Measurements from ENCODE around the gene ZFHX3.

Gene ZFHX3

GRCh38 chr16:72840631-72841381 is 207.1 kb downstream of the ZFHX3 start:
- no peak for DNase-seq

DNA sequence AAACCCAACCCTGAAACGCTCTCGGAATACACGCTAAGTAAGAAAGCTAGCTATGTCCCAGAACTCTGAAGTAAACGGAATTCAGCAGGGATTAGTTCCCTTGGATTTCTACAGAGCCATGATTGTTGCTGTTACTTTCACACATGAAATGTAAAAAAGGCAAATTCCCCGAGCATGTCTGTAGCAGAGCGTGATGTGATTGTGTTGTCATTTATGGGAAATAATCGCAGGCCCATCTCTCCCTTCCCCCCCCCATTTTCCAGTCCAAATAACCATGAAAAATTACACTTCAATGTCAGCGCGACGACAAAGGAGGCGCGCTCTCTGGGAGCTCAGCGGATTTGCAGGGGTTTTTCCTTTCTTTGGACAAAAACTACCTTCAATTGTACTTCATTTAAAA is 209.0 kb downstream of the ZFHX3 start:
- no peak for DNase-seq

- no peak for DNase-seq
Observed at GRCh38 chr16:72838586-72838910, 209.4 kb downstream of the ZFHX3 start.

- DNase-seq, result no peak
Observed at GRCh38 chr16:72837846-72838585, 209.9 kb downstream of the ZFHX3 start.

DNA sequence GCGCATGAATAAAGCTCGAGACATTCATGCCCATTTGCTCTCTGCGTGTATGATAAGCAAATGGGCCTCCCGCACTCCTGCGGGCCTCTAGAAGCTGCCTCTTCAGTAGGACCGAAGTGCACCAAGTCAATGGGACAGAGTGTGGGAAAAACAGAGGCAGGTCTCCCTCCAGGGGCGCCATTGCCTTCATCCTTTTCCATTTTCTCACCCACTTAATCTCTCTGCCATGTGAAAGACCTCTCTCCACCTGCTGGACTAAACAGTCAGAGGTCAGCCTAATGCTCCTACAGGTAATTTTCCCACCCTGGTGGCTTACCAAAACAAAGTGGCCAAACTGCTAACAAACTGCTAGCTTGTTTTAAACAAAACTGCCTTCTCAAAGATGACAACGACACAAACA is 210.9 kb downstream of the ZFHX3 start:
- DNase-seq, result no peak

DNA sequence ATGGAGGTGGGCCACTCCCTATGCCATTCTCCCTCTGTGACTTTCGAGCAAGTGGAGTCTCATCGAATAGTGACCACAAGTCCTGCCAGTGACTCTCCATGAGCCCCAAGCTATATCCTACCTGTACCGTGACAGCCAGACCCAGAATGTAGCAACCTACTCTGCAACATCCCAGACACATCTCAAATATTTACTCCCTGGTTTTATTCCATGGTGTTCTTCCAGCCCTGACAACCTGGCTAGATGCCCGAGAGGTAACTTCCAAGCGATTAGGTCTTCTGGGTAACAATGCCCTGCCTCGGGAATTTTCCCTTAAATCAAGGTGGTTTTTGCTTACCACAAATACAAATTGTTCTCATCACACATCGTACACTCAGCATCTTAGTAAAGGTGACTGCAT is 211.7 kb downstream of the ZFHX3 start:
- no peak for DNase-seq

GRCh38 chr16:72835086-72835485 is 212.8 kb downstream of the ZFHX3 start:
- DNase-seq, result no peak

DNA sequence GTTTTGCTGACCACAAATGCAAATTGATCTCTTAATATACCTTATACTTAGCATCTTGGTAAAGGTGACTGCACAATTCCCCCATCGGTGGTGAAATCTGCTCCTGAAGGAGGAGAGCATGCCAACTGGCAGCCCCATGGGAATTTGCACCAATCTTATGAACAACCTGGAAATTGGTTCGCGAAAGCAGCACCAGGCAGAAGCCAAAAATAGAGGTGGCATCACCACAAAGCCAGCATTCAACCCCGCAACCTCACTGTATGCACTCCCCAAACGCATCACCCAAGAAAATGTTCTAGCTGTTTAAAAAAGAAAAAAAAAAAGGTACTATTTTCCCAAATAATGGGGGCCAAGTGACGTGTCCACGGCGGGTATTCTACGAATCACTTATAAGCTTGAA is 213.4 kb downstream of the ZFHX3 start:
- no peak for DNase-seq

DNA sequence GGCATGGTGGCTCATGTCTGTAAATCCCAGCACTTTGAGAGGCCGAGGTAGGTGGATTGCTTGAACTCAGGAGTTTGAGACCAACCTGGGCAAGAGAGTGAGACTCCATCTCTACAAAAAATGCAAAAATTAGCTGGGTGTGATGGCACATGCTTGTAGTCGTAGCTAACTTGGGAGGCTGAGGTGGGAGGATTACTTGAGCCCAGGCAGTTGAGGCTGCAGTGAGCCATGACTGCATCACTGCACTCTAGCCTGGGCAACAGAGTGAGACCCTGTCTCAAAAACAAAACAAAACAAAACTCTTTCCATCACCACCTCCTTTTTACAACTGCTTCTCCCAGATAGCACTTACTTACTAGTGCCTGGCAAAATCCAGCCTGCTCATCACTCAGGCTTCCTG is 214.0 kb downstream of the ZFHX3 start:
- DNase-seq, result no peak

DNA sequence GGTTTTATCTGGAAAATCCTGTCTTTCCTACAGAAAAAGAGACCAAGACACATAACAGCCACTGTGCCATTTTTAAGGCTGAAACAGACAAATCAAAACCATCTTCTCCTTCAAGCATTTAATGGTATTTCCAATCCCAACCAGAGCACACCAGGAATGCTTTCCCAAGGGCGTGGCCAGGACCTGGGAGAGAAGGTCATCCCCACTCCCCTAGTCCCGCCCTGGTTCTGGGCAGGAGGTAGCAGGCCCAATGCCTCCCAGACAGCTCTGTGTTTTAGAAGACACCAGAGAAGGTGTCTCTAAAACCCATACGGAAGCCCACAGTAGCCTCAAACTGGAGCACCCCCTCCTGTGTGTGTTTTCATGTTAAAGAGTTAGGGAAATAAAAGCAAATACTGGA is 214.4 kb downstream of the ZFHX3 start:
- no peak for DNase-seq

DNA sequence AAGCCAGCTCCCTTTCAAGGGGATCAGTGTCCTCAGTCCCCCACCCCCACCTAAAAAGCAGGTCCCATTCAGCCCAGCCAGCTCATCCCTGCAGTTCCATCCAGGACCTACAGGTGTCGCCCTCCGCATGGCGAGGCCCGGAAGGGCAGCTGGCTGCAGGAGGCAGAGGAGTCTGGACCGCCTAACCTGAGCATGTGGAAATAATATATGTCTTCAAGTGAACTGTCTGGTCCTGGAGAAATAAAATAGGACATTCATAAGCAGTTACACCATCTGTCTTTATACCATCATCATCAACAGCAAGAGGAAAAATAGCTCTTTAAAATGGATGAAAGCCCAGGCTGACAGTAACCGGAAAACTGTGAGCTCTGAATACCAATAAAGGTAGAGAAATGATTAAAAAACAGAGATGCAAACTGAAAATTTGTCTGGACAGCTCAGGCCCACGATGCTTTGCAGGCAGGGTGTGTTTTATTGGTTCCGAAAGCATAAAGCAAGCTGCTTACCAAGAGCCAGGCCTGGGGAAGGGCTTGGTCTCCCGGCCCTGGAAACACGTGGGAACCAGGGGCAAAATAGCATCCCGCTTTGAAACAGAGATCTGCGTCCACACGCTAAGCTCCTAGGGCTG is 215.2 kb downstream of the ZFHX3 start:
- DNase-seq, result peak; percentile 75

DNA sequence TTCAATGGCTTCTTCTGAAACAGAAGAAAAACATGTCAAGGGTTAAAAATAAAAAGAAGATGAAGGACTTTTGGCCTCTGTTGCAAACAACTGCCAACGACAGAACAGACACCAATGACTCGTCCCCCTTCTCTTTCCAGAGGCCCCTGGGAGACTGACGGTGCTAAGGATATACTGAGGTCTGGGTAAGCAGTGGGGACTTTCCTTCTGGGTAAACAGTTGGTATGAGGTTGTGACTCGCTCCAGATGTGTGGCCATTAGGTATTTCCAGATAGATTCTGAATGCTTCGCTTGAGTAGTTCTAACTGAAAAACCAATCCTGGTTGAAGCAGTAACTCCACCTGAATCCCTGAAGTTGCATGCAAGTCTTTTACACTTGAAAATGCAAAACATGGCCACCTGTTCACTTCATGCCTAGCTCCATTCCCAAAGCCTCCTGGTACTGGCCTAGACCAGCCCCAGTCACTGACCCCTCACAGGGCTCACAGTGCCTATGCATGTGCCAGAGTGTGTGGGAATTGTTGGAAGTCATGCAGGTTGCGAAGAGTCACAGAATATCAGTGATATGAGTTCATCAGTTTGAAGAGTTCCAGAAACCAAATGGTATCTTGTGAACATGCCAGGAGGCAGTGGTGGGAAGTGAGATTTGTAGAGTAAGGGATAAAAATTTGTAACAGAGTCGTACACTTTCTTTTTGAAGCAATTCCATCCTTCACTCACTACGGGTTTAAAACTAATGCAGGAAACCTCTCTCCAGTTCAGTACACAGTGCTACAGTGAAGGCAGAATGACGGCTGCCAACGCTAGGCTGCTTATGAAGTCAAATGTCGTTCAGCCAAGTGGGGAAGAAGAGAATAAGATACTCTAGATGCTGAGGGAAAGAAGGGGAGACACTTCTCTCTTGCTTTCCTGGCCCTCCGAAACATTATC is 217.8 kb downstream of the ZFHX3 start:
- peak; percentile 5 for DNase-seq

GRCh38 chr16:72827866-72828265 is 220.1 kb downstream of the ZFHX3 start:
- DNase-seq, result no peak

- no peak for DNase-seq
Observed at GRCh38 chr16:72825912-72826621, 221.9 kb downstream of the ZFHX3 start.

- no peak for DNase-seq
Observed at GRCh38 chr16:72824761-72825160, 223.2 kb downstream of the ZFHX3 start.

- no peak for DNase-seq
Observed at GRCh38 chr16:72824027-72824426, 223.9 kb downstream of the ZFHX3 start.

DNA sequence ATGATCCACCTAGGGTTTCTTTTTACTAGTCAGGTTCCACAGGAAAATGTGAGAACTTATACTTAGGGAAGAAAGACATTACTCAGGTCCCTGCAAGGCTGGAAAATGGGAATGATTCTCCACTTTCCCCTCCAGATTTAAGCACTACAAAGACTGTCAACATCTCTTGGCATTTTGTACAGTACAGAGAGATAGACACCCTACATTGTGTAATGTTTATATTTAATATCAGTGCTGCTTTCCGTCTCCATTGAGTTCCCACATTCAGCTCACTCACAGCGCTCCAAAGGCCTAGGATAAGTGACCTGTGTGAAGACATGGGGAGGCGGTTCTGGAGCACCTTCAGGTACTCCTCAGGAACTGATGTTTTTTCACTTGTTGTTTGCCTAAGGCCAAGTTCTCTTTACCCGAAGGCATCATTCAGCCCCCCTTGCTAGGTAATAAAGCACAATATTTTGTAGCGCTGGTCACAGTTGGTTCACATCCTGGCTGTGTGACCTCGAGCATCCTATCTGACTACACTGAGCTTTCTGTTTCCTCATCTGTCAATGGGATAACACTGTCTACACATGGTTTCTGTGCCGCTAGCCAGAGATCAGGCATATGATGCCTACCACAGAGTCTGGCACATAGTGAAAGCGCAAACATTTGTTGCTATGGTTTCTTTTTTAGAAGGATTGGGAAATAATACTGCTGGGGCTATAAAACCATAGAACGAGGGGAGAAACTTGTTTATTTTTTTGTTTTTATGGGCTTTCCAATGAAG is 226.6 kb downstream of the ZFHX3 start:
- no peak for DNase-seq

DNA sequence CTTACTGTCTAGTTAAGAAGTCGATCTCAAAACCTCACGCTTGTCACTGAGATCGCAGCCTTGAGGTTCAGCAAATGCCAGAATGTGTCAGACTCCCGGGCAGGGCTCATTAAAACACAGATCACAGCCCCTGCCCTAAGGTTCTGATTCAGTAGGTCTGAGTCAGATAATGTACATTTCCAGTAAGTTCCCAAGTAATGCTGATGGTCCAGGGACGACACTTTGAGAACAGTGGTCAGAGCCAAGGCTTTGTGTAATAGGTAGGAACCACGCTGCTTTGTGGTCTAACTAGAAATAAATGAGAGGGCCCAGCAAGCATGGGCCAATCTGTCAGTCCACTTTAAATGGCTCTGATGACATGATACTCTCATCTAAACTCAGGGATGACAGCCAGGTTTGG is 228.6 kb downstream of the ZFHX3 start:
- no peak for DNase-seq

- no peak for DNase-seq
Observed at GRCh38 chr16:72818236-72818845, 229.6 kb downstream of the ZFHX3 start.

DNA sequence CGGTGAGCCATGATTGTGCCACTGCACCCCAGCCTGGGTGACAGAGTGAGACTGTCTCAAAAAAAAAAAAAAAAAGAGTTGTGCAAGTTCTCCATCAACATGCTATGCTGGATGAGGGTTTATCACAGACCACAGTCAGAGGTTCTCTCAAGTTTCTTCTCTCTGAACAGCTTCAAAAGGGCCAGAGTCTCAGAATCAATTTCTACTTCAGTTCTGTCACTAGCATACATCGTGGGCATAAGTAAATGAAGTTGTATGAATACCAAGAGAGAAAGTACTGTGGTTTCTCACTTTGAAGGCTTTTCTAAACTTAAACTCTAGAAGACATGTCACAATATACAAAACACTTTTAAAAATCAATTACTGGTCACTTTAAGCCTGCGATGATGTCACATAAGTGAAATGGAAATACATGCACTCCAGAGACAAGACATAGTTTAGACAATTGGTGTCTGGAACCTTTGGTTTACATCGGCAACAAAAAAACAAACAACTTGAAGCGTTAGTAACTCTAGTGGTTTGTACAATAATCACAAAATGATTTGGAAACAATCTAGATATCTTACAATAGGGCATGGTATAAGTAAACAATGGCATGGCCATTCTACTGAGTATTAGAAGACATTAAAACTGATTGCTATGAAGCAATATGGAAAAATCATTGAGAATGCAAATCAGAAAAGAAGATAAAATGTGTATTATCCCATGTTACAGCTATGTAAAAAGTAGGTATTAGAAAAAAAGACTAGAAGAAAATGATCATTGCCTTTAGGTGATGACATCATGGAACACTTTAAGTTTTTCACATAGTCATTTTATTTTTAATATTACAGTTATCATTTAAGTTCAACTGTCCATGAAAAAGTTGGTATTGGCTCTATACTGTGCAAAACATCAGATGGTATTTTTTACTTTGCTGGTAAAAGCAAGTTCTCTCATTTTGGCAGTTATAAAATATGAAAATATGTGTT is 232.3 kb downstream of the ZFHX3 start:
- DNase-seq, result peak; percentile 32
